Natural killer cell (primary cell): ENCODE measurements around the gene NDUFS5. TPM values are rescaled to one million over a fixed set of nuclear protein-coding genes. Genes with fewer than 3 reads are reported as not detected.

Experiments used
- ATAC-seq, 3 donors: fragments of 150-1000 bp in 2 of 3; fragments of 200-7000 bp in 1 of 3; cut with Tn5 transposase; 1 replicate in 1 of 3; 2 replicates in 2 of 3; pipeline ENCODE4 v1.10.0; 2021; ENCODE audit warnings: mild to moderate bottlenecking in 2 of 3, moderate library complexity in 2 of 3
- DNase-seq, 2 donors: peaks; one replicate each; pipeline versions ENCODE4 v3.0.0 to v3.0.0-alpha.2; 2013 to 2021; ENCODE audit warnings: mixed read lengths in 1 of 2
- H3K27ac ChIP-seq: one replicate; pipeline ENCODE4 v1.5.1; 2013; ENCODE audit warnings: mild to moderate bottlenecking, low read length
- H3K27me3 ChIP-seq: one replicate; pipeline ENCODE4 v1.6.1; 2013; ENCODE audit warnings: low read length; ENCODE audit not compliant: control insufficient read depth, insufficient read depth
- H3K36me3 ChIP-seq: one replicate; pipeline ENCODE4 v1.6.1; 2013; ENCODE audit warnings: low read length; ENCODE audit not compliant: control insufficient read depth, insufficient read depth
- H3K4me1 ChIP-seq: one replicate; pipeline ENCODE4 v1.6.1; 2013; ENCODE audit warnings: low read length; ENCODE audit not compliant: control insufficient read depth, insufficient read depth
- H3K4me3 ChIP-seq: one replicate; pipeline ENCODE4 v1.5.1; 2013; ENCODE audit warnings: low read length
- H3K9me3 ChIP-seq: one replicate; pipeline ENCODE4 v1.6.1; 2013; ENCODE audit warnings: low read length; ENCODE audit not compliant: control insufficient read depth, insufficient read depth
- H3K27ac Mint-ChIP-seq, 2 donors: one replicate each; pipeline ENCODE4 v1.8.0; 2022; ENCODE audit warnings: mild to moderate bottlenecking in 2 of 2, mixed read lengths in 2 of 2, moderate library complexity in 1 of 2
- H3K27me3 Mint-ChIP-seq, 2 donors: one replicate each; pipeline ENCODE4 v1.8.0; 2022; ENCODE audit warnings: low read depth in 2 of 2, mixed read lengths in 2 of 2
- H3K36me3 Mint-ChIP-seq: one replicate; pipeline ENCODE4 v1.8.0; 2022; ENCODE audit warnings: mixed read lengths
- H3K4me1 Mint-ChIP-seq, 2 donors: one replicate each; pipeline ENCODE4 v1.8.0; 2022; ENCODE audit warnings: mixed read lengths in 2 of 2
- H3K4me3 Mint-ChIP-seq: one replicate; pipeline ENCODE4 v1.8.0; 2022; ENCODE audit warnings: mild to moderate bottlenecking, moderate library complexity, mixed read lengths
- H3K9me3 Mint-ChIP-seq, 2 donors: one replicate each; pipeline ENCODE4 v1.8.0; 2022; ENCODE audit warnings: mixed read lengths in 2 of 2
- CTCF ChIP-seq: fragments of 200-600 bp; IDR thresholded peaks from one replicate; pipeline ENCODE4 v1.8.0; 2022; ENCODE audit warnings: antibody characterized with exemption
- WGBS: methylation state at CpG from one replicate; pipeline ENCODE4 v1.1.7; 2013; ENCODE audit warnings: missing lambda C conversion rate; ENCODE audit not compliant: insufficient coverage; 5-methylcytosine and 5-hydroxymethylcytosine counted together
- intact Hi-C: fragments of 100-400 bp; cut with micrococcal nuclease; formaldehyde crosslinking; loops from one replicate; pipeline ENCODE4 v1.14.2; 2022
- total RNA-seq, 4 donors: library from RNA; stranded (reverse); fragments of 120-200 nt in 1 of 4; gene quantifications; one replicate each; pipeline versions ENCODE4 v1.2.3 to v1.2.4, GENCODE V29; 2013 to 2022

NDUFS5 gene
- total RNA-seq, 3 donors from 2014 or later (not counting 1 experiment from before 2014, with no cell fraction given): 63.6 to 72.9 (median 71.1) TPM

GRCh38 chr1:39045231-39045630, 19.1 kb downstream of the NDUFS5 start:
- no peak overlapping the region for H3K27ac Mint-ChIP-seq
- peaks cover 7% of the 10 kb centered on the region for H3K36me3 Mint-ChIP-seq
- no peaks in the 10 kb centered on the region for H3K9me3 Mint-ChIP-seq
- Histone ChIP-seq H3K4me3 (no peak overlapping the region), H3K4me1 (no peaks in the 10 kb centered on the region), H3K36me3 (peaks cover 9% of the 10 kb centered on the region), H3K27me3 (no peaks in the 10 kb centered on the region), H3K27ac (no peak overlapping the region), H3K9me3 (no peaks in the 10 kb centered on the region)
- H3K4me1 Mint-ChIP-seq: no peaks in the 10 kb centered on the region
- H3K4me3 Mint-ChIP-seq: no peak overlapping the region
- TF ChIP-seq CTCF: no peak
- H3K27me3 Mint-ChIP-seq: no peaks in the 10 kb centered on the region
- ATAC-seq (no peak), DNase-seq (no peak)
- intact Hi-C loops: no loop called here
- WGBS: 89% methylated on average over 6 of the region's 8 CpGs

GRCh38 chr1:39046613-39047210, 20.6 kb downstream of the NDUFS5 start:
- H3K4me1 ChIP-seq: no peaks in the 10 kb centered on the region
- no peak overlapping the region for H3K4me3 ChIP-seq
- Mint-ChIP-seq H3K9me3 (no peaks in the 10 kb centered on the region), H3K27me3 (no peaks in the 10 kb centered on the region), H3K4me1 (no peaks in the 10 kb centered on the region), H3K36me3 (peaks cover 7% of the 10 kb centered on the region), H3K27ac (no peak overlapping the region), H3K4me3 (no peak overlapping the region)
- ATAC-seq: no peak
- no peaks in the 10 kb centered on the region for H3K9me3 ChIP-seq
- no peaks in the 10 kb centered on the region for H3K27me3 ChIP-seq
- WGBS: 91% methylated on average over 6 of the region's 6 CpGs
- intact Hi-C loops: no loop called here
- TF ChIP-seq CTCF: no peak
- H3K36me3 ChIP-seq: peaks cover 4% of the 10 kb centered on the region
- H3K27ac ChIP-seq: no peak overlapping the region
- DNase-seq: no peak

DNA sequence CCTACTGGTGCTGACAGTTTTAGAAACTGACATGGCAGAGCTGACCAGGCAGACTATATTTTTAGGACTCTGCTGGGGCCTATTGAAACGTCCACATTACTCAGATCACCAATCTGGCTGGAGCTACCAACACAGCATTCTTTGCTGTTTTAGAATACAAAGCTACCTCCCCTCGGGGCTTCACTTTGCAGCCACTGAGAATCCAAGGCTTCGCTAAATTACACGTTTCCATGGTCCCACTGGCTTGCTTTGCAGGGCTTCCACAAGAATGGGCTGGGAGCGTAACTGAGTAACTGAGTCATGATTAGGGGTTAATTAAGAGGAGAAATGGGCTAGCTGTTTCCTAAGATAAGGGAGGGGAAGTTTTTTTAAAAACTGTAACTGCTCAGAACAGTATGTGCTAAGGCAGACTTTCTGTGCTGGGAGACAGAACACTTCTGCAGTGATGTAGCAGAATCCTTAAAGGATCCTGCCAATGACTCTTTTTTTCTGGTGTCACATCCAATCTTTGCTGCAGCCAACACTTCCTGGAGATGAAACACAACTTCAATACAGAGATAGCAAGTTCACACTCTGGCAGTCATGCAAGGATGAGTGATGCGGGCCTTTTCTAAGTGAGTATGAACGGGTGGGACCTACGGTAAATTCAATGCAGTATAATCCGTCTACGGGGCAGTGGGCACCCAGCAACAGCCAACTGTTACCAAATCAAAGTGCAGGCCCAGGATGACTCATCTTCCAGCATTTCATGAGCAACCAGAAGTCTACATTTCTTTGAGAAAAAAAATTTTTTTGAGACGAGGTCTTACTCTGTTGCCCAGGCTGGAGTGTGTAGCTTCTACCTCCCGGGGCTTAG, 21.5 kb downstream of the NDUFS5 start:
- Mint-ChIP-seq H3K27me3 (no peaks in the 10 kb centered on the region), H3K4me3 (no peak overlapping the region), H3K27ac (no peak overlapping the region), H3K36me3 (peaks cover 4% of the 10 kb centered on the region), H3K4me1 (no peaks in the 10 kb centered on the region), H3K9me3 (no peaks in the 10 kb centered on the region)
- intact Hi-C loops: no loop called here
- Histone ChIP-seq H3K9me3 (no peaks in the 10 kb centered on the region), H3K27ac (no peak overlapping the region), H3K27me3 (no peaks in the 10 kb centered on the region), H3K4me1 (no peaks in the 10 kb centered on the region), H3K36me3 (peaks cover 2% of the 10 kb centered on the region), H3K4me3 (no peak overlapping the region)
- TF ChIP-seq CTCF: no peak
- WGBS: 67% methylated on average over 11 of the region's 12 CpGs
- ATAC-seq (no peak), DNase-seq (no peak)
